Fibroblast of peridontal ligament (primary cell): ENCODE results near the gene SIK1.
"Not testable (repeated sequence)": the region's sequence is repeated elsewhere in the genome, so short reads cannot be mapped to it uniquely, and the experiment has no call there.

Experiments
- DNase-seq: peaks from one replicate; pipeline ENCODE4 v3.0.0-alpha.2; 2010; ENCODE audit errors: extremely low read depth

The SIK1 gene

DNA sequence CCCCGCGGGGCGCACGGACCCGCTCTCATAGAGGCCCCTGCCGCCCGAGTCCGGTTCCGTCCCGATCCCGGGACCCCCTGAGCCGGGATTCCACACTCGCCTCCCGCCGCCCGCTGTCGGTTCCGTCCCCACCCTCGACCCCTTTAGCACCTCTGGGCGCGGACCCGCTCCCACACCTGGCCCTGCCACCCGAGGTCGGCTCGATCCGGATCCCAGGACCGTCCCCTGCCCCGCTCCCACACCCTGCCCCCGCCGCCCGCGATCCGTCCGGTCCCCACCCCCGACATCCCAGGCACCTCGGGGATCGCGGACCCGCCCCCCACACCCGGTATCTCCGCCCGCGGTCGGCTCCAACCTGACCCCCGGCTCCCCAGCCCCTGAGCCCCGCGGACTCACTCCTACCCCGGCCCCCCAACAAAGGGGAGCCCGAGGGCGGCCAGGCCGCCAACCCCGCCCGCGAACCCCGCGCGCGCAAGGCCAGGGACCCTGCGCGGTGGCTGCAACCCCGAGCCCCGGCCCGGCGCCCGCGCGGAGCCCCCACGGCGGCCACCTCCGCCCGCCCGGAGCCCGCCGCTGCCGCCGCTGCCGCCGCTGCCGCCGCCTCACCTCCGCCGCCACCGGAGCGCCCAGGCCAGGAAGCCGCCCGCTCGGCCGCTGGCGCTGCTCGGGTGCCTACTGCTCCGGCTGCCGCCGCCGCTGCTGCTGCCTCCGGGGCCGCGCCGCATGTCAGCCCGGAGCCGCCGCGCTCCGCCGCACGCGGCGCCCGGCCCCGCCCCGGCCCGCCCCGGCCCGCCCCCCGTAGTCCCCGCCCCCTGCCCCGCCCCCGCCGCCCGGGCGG is at the start of gene SIK1:
SIK1 (minus strand) TSS at position 728 of the 838 bp plus-strand sequence. CDS start 953 bp downstream, outside the sequence.
- not testable (repeated sequence) for DNase-seq

DNA sequence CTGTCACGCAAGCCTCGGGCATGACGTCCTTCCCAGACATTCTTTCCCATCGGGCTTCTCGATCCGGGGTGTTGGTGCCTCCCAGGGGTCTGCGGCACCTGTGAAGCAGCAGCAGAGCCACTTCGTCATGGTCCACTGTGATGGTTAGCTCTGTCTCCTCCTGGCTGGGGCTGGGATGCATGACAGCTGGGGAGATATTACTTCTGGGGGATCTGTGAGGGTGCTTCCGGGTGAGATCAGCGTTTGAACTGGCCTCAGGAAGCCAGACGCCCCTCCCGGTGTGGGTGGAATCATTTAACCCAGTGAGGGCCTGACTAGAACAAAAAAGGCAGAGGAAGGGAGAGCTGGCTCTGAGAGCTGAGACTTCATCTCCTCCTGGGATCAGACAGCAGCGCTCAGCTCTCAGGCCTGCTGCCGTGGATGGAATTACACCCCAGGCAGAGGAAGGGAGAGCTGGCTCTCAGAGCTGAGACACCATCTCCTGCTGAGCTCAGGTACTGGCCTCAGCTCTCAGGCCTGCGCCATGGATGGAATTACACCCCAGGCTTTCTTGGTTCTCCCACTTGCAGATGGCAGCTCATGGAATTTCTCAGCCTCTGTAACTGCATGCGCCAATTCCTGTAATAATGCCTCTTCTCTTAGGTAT is 44.8 kb upstream of the SIK1 start:
- DNase-seq, result not testable (repeated sequence)

DNA sequence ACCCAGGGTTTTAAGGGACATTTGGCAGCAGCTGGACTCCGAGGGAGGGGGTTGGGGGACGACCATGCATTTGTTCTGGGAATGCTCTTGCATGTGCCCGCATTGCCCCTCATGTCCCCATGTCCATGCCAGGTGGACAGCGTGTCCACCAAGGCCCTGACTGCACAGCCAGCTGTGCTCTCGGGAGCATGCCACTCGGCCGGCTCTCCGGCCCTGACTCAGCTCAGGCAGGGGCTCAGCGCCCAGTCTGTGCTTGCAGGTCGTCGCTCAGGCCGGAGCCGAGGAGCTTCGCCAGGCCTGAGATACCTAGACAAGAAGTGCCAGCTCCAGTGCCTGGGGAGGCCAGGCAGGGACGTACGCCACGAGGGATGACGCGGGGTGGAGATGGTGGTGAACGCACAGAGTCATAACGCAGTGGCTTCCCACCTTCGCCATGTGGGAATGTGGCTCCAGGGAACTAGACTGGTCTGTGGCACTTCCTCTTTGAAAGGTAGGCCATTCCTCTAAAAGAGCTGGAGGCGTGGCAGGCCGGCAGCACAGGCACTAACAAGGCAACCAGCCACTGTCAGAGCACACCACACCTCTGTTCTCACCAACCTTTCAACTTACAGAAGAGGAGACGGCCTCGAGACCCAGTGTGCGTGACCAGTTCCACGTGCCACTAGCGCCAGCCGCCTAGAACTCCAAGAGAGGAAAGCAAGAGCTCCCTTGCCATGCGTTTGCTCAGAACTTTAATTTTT is 43.0 kb upstream of the SIK1 start:
- not testable (repeated sequence) for DNase-seq

DNA sequence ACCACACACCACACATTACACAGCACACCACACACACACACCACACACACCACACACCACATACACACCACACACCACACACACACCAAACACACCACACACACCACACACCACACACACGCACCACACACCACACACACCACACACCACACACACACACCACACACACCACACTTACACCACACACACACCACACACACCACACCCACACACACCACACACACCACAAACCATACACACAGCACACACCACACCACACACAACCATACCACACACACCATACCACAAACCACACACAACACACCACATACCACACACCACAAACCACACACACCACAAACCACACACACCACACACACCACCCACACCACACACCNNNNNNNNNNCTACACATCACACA is 40.9 kb upstream of the SIK1 start:
- no peak for DNase-seq

DNA sequence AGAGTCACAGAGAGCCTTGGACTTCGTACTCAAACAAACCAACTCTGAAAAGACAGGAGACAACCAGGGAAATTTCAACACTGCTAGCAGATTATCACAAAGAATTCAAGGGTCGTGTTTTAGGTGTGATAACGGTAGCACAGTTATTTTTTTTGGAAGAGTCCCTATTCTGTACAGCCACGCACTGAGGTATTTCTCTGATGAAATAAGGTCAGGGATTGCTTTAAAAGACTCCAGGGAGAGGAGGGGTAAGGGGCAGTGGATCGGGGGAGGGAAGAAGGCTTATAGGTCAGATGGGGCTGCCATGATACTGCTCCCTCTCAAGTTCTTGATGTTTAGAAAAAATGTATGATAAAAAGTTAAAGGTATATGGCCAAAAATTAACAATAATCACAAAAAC is 38.2 kb upstream of the SIK1 start:
- not testable (repeated sequence) for DNase-seq

DNA sequence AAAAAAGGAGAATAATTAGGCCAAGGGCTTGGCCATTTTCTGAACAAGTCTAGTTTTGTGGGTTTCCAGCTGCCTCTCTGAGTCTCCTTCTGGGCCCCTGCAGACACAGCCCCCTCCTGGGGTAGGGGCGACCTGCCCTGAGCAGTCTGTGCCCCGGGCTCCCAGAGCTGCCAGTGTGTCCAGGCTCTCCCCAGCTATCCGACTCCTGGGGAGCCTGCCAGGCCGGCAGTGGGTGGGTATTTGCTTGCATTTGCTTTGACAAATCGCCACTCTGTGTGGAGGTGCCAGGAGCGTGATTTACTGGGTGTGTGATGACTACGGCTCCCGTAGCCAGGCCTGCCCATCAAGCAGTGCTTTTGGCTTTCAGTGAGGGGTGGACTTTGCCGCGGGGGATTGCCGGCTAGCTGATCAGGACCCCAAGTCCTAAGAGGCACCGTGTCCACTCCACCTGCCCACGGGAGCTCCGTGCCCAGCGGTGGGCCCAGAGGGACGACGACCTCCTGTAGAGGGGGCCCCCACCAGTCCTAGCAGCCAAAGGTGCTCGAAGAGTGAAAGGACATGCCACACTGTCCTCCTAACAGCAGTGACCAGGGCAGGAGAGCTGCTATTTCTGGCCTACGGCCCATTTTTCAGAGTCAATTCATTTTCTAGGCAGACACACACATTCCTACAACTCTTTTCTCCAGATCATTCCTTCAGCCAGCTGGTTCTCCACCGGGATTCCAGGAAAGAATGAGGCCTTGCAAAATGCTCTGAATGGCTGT is 36.7 kb upstream of the SIK1 start:
- DNase-seq, result not testable (repeated sequence)

DNA sequence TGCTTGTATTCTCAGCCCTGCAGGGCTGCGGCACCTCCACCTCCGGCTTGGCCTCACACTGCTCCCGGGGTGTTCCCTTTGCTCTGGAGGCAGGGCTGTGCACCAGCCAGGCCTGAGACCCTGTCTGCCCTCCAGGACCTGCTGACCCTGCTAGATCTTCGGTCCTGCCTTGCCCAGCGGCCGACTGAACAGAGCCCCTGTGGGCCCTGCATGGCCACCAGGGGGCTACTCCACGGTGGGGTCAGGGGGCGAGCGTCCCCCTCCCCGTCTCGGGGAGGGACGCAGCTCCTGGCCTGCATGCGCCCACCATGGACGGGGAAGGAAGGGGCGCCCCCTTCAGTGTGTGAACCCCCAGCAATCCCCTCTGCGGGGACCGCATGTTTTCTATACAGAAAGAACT is 36.0 kb upstream of the SIK1 start:
- not testable (repeated sequence) for DNase-seq

DNA sequence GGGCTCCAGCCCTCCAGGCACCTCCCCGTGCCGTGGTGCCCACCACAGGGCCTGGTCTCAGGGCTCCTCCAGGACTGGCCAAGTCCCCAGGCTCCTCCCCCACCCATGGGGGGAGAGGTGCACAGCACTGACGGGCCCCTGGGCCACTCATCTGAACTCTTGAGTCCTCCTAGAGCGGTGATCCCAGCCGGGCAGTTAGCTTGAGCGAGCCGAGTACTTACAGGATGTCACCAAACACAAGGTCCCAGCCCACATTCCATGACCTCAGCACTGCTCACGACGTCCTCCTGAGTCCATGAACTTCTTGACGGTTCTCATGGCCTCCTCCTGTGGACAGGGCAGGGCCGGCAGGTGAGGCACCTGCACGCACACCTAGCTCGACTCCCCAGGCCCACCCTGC is 33.5 kb upstream of the SIK1 start:
- DNase-seq, result not testable (repeated sequence)

DNA sequence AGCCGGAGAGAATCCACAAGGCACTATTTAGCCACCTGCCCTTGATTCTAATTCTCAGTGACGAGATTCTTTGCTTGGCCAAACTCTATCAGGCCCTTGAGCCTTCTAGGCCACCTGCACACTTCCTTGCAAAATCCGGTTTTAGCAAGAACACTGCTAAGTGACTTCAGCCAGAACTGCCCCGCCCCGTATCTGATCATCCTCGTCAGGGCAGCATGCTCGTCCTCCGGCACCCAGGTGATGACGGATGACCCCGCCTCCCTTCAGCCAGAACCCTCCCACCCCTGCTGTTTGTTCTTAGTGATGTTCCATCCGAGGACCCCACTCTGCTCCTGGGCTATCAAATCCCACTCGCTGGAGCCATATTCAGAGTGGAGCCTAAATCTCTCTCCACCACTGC is 32.1 kb upstream of the SIK1 start:
- DNase-seq, result not testable (repeated sequence)

DNA sequence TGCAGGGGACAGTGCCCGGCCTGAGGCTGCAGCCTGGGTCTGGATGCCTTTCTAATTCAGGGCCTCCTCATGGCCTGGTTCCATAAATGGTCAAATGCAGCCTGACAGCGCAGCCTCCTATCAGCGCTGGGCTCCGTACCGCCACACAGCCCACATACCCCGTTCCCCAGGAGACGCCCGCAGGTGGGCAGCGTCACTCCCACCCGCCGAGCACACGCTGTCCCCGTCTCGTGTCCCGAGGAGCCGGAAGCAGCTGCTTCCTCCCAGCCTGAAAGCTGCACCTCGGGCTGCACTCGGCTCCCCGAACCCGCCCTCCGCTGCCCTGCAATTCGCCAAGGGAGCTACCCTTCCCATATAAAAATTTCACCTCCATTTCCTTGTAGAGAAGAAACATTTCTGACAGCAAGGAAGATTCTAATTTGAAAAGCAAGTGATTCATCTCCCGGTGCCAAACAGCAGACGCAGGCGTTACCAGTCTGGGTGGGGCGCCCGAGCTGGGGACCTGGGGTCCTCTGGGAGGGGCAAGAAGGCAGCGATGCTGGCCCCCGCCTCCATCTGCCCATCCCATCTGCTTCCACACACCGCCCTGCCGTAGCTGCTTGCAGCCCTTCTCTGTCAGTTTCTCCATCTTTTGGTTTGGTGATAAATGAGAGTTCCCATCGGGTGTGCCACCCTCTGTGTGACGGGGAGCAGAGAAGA is 29.8 kb upstream of the SIK1 start:
- not testable (repeated sequence) for DNase-seq

DNA sequence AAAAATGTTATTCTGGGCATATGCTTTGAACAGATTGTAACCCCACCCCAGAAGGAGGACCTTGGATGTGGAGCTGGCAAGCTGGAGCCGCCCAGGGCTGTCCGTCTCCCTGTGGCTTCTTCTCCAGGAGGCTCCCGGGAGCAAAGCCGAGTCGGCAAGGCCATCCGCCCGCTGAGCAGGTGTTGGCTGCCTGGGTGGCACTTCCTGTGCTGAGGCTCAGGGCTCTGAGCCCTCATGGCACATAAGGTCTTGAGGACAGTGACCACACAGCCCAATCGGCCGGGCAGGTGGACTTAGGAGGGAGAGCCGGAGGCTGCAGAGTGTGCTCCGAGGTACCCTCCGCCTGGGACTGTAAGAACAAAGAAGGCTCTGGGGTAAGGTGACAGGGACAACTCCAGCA is 28.8 kb upstream of the SIK1 start:
- not testable (repeated sequence) for DNase-seq

DNA sequence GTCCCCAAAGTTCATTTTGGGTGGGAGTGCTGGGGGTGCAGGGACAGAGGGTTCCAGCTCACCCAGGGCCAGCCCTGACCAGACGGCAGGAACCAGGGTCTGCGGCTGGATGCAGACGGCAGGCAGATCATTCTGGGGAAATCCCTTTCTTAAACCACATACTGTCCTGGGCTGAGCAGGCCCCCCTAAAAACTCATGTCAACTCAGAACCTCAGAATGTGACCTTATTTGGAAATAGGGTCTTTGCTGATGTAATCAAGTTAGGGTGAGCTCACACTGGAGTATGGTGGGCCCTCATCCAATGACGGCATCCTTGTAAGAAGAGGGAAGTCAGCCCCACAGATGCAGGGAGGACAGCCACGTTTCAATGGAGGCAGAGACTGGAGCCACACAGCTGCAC is 27.2 kb upstream of the SIK1 start:
- DNase-seq, result not testable (repeated sequence)

DNA sequence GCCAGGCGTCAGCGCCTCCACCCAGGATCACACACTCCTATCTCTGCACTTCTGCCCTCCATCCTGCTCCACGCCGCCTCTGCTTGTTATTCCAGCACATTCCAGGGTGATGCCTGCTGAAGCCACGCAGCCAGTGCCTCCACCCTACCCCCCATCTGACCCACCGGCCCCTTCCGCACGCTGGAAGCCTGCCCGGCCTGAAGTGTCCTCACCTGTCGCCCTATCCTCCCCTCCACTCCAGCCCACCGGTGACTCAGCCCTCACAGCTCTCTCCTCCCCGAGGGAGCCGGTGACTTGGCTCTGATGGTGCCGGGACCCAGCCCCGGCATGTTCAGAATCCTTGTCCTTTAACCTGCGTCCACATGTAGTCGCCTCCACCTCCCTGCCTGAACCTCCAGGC is 24.9 kb upstream of the SIK1 start:
- not testable (repeated sequence) for DNase-seq

DNA sequence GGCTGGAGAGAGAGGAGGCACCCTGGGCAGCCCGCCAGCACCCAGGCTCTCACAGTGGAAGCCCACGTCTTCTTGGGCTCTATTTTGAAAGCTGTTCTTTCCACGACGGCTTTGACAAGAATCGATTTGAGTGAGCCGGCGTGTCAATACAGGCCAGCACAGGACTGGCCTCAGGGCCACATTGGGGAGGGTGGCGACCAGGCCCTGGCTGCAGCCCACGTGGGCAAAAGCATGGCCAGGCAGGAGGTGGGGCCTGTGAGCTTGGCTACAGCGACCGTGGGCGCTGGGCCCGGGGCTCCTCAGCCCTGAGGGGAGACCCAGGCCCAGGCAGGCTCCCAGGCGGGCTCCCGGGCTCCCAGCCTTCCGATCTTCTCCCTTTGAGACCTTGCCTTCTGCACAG is 23.4 kb upstream of the SIK1 start:
- not testable (repeated sequence) for DNase-seq

DNA sequence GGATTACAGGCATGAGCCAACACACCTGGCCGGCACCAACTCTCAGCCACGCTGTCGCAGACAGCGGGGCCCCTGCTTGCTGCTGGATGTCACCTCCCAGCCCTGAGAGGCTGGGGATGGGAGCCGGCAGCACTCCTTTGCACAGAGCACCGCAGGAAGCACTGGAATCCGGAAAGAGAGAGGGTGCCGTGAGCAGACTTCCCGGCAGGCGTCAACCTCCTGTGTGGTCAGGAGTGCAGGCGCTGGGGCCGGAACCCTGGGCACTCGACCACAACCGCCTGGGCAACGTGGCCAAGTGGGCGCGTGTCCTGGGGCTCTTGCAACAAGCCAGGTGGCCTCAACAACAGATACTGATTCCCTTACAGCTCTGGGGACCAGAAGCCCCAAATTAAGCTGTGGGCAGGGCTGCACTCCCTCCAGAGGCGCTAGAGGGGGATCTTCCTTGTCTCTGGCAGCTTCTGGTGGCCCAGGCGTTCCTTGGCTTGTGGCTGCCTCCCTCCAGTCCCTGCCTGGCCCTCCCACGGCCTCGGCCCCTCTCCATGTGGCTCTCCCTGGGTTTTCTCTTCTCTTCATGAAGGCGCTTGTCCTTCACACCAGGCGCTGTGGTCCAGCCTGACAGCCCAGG is 20.5 kb upstream of the SIK1 start:
- DNase-seq, result not testable (repeated sequence)

DNA sequence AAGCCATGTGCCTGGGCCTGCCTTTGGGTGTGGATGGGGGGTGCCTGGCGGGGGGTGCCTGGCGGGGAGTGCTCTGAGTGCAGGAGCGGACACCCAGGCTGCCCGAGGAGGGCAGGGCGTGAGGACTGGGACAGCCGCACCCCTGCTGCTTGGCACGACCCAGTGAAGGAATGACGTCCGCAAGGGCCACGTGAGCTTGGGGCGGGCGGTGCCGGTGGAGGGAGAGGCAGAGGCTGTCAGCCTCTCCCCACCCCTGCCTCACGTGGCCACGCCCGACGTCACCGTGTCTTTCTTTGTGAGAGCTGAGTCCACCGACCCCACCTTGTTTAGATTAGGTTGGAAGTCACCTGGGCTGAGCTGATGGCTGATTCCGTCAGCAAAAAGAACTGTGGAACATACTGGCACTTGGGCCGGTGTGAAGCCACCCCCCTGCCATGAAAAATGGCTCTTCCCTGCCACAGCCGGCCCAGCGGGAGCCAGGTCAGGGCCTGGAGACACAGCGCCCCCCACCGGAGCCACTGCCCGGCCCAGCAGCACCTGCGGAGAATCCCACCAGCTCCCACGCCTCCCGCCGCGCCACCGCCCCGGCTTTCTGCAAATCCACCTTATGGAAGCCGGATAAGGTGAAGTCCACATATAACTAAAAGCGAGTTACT is 19.5 kb upstream of the SIK1 start:
- not testable (repeated sequence) for DNase-seq

DNA sequence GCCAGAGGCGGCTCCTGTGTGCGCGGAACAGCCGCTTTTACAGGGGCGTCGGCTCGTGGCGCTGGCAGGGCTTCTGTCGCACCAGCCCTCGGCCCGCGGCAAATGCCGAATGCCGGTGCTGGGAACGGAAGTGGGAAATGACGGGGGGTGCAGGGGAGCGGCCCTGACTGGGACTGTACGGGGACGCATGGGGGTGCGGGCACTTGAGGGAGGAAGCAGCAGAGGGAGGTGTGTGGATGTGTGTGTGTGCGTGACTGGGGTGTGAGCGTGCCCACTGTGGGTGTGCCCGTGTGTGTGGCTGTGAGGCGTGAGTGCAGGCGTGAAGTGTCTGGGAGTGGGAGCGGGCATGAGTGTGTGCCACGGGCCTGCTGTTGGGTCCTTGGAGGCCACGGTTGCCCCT is 17.6 kb upstream of the SIK1 start:
- DNase-seq, result not testable (repeated sequence)

DNA sequence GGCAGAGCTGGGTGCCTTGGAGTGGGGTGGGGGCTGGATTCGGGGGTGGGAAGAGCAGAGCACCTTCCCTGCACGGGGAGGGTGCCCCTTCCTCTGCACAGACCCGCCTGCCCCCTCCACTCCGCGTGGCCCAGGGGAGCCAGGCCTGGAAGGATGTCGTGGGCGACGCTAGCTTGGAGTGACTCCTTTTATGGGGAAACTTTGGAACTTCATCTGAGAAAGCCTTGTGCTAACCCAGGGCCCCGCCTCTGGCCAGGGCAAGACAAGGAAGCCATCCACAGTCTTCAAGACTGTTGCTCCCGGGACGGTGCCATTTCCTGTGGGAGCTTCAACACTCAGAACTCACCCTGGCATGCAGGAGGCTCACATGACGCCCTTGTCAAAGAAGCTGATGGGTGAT is 15.6 kb upstream of the SIK1 start:
- DNase-seq, result not testable (repeated sequence)

DNA sequence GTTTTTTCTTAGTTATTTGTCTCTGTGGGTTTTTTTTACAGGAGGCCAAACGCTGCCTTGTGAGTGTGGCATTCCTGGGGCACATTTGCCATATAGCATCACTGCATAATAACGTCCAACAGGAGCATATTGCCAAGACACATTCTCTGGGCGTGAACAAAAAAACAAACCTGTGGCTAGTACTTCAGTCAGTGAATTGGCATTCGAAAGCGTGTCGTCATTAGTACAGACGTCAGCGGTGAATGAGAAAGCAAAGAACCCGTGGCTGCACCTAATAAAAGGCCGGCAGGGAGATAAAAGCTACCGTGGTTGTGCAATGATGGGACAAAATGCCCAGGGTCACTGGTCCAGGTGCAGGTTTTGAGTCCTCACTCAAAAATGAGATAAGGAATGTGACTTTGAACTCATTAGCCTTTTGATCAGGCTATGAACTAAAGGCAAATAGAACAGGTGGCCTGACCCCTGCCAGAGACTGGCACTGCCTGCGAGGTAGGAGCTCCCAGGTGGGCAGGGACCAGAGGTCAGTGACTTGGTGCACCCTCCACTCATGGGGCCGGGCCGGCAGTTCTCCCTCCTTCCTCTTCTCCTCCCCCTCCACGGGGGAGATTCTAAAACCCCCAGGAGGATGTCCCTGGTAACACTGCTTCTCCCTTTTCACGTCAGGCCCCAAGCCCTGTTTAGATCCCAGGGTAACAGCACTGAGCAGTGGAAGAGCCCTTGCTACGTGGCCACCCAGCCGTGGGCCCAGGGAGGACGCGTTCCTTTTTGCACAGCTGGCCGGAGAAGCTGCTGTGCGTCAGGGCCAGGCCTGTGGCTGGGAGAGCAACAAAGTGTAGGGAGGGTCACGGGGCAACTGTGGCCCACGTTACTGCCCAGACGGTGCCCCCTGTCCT is 14.2 kb upstream of the SIK1 start:
- DNase-seq, result not testable (repeated sequence)
